ENCODE measurements around the gene SOCS3. TPM values are rescaled to one million over a fixed set of nuclear protein-coding genes. Genes with fewer than 3 reads are reported as not detected.

SOCS3 gene
- total and polyA plus RNA-seq, 3 donors from 2014 or later: 2.2 to 17.8 (median 9.6) TPM

- intact Hi-C loops (cut with DNase I; ENCODE audit: low total_unique reads): no loop called here
- H3K4me1 ChIP-seq: peaks cover 28% of the 10 kb centered on the region
- WGBS, 2 donors: 95 to 96% methylated on average over 13 of the region's 13 CpGs
These were observed 13.1 kb downstream of the SOCS3 start for GRCh38 chr17:78346605-78347250.

DNA sequence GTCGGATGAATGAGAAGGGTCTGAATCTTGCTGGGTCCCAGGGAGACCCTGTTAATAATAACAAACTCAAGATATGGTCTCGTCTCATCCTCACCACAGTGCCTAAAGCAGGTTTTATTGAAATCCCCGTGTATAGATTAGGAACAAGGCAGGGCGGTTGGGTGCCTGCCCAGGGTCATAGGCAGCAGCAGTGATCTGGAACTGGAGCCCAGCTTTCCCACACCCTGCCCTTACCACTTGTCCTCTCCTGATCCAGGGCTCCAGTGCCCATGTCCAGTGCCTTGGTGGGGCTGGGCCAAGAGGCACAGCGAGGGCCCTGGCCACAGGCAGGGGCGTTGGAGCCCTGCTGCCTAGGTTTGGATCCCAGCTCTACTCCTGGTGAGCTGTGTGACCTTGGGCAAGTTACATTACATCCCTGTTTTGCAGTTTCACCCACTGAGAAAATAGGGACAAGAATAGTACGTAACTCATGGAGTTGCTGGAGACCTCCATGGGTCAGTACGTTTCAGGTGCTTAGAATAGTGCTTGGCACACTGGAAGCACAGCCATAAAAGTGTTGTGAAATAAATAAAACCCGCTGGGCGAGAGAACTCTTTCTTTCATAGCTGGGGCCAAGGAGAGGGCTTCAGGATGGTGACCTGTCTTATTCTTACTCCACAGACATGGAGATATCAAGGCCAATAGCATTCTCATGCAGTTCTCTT lies 13.9 kb downstream of the SOCS3 start:
- no peak for DNase-seq
- H3K27me3 ChIP-seq: no peaks in the 10 kb centered on the region
- H3K4me1 ChIP-seq: peaks cover 23% of the 10 kb centered on the region
- no peak overlapping the region for H3K27ac ChIP-seq
- H3K4me3 ChIP-seq: no peak overlapping the region
- intact Hi-C loops (cut with DNase I; ENCODE audit: low total_unique reads): no loop called here
- no peaks in the 10 kb centered on the region for H3K9me3 ChIP-seq
- WGBS, 2 donors: 86 to 88% methylated on average over 10 of the region's 10 CpGs
- H3K36me3 ChIP-seq (ENCODE audit: low read depth, missing control alignments): no peaks in the 10 kb centered on the region
- no peak for TF ChIP-seq POLR2A (IDR thresholded peaks at IDR 0.05)
- no peak for TF ChIP-seq CTCF (IDR thresholded peaks at IDR 0.05)

More at GRCh38 chr17:78346605-78347250, 13.1 kb downstream of the SOCS3 start:
- no peak for DNase-seq
- Histone ChIP-seq H3K27me3 (no peaks in the 10 kb centered on the region), H3K36me3 (ENCODE audit: low read depth, missing control alignments) (no peaks in the 10 kb centered on the region), H3K27ac (no peak overlapping the region), H3K9me3 (no peaks in the 10 kb centered on the region), H3K4me3 (no peak overlapping the region)
- no peak for TF ChIP-seq POLR2A (IDR thresholded peaks at IDR 0.05)
- TF ChIP-seq CTCF (IDR thresholded peaks at IDR 0.05): no peak

GRCh38 chr17:78345172-78345571 lies 14.7 kb downstream of the SOCS3 start:
- Histone ChIP-seq H3K4me1 (peaks cover 23% of the 10 kb centered on the region), H3K4me3 (no peak overlapping the region), H3K27ac (no peak overlapping the region), H3K9me3 (no peaks in the 10 kb centered on the region), H3K27me3 (no peaks in the 10 kb centered on the region), H3K36me3 (ENCODE audit: low read depth, missing control alignments) (no peaks in the 10 kb centered on the region)
- intact Hi-C loops (cut with DNase I; ENCODE audit: low total_unique reads): no loop called here
- 87 to 89% methylated on average over 8 of the region's 8 CpGs for WGBS, 2 donors
- no peak for TF ChIP-seq POLR2A (IDR thresholded peaks at IDR 0.05)
- TF ChIP-seq CTCF (IDR thresholded peaks at IDR 0.05): peak in 1 of 3 experiments; percentile 3
- no peak for DNase-seq

- no peak overlapping the region for H3K27ac ChIP-seq
- TF ChIP-seq CTCF (IDR thresholded peaks at IDR 0.05) (no peak), POLR2A (IDR thresholded peaks at IDR 0.05) (no peak)
- 85 to 90% methylated on average over 2 to 10 of the region's 10 CpGs for WGBS, 2 donors
- H3K27me3 ChIP-seq: no peaks in the 10 kb centered on the region
- H3K4me3 ChIP-seq: no peak overlapping the region
- no peak for DNase-seq
- H3K4me1 ChIP-seq: peaks cover 23% of the 10 kb centered on the region
- intact Hi-C loops (cut with DNase I; ENCODE audit: low total_unique reads): no loop called here
- no peaks in the 10 kb centered on the region for H3K9me3 ChIP-seq
- no peaks in the 10 kb centered on the region for H3K36me3 ChIP-seq (ENCODE audit: low read depth, missing control alignments)
These were observed 15.2 kb downstream of the SOCS3 start for GRCh38 chr17:78344666-78345065.

All from testis (tissue), 3 donors.